ENCODE data around the gene MGARP.

MGARP gene

DNA sequence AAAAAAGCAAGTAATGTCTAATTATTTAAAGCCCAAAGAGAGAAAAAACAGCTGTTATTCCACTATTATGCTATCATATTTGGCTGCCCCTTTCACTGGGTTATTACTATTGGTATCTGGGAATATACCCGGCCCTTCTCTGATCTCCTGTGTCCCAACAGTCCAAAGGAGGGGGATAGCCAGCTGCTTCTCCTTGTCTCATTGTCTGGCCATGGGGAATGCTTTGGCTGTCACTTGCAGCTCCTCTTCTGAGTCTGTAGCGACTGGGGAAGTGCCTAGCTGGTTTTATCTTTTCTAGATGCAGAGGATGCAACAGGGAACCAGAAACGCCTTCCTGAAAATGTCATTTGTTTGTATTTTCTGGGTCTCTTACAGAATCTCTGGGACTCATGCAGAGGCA, 33.9 kb downstream of the MGARP start:
- no peaks in the 10 kb centered on the region for H3K9me2 ChIP-seq (replicated peaks; ENCODE audit: low read depth, low read length)
- H3K4me1 ChIP-seq (ENCODE audit: insufficient read depth, low read length, poor library complexity, severe bottlenecking): no peaks in the 10 kb centered on the region
- H4K20me1 ChIP-seq (ENCODE audit: insufficient read depth, low read length, poor library complexity, severe bottlenecking): no peaks in the 10 kb centered on the region
- H3K9ac ChIP-seq (ENCODE audit: low read depth, low read length, poor library complexity, severe bottlenecking): no peak overlapping the region
- no peaks in the 10 kb centered on the region for H3K9me3 ChIP-seq (ENCODE audit: insufficient read depth, low read depth, low read length)
- no peak overlapping the region; the same call in 1 of the 2 replicates for H2AFZ ChIP-seq (ENCODE audit: low read length)
- no peak overlapping the region for H3K4me2 ChIP-seq (ENCODE audit: low read depth, low read length, poor library complexity, severe bottlenecking)
- TF ChIP-seq EZH2phosphoT487 (IDR thresholded peaks at IDR 0.05; ENCODE audit: borderline replicate concordance) (no peak), CTCF (conservative IDR thresholded peaks at IDR 0.05; ENCODE audit: low read length) (no peak)
- no peak overlapping the region for H3K4me3 ChIP-seq (ENCODE audit: low read length, poor library complexity, severe bottlenecking)
- no peaks in the 10 kb centered on the region for H3K79me2 ChIP-seq (ENCODE audit: insufficient read depth, low read length)
- no peaks in the 10 kb centered on the region for H3K27me3 ChIP-seq (ENCODE audit: insufficient read depth, low read length, poor library complexity, severe bottlenecking)
- no peaks in the 10 kb centered on the region for H3F3A ChIP-seq (ENCODE audit: low read depth)
- no peaks in the 10 kb centered on the region for H3K36me3 ChIP-seq (ENCODE audit: insufficient read depth, low read length)

- TF ChIP-seq CTCF (conservative IDR thresholded peaks at IDR 0.05; ENCODE audit: low read length) (no peak), EZH2phosphoT487 (IDR thresholded peaks at IDR 0.05; ENCODE audit: borderline replicate concordance) (no peak)
- Histone ChIP-seq H3K36me3 (ENCODE audit: insufficient read depth, low read length) (no peaks in the 10 kb centered on the region), H3K9me2 (replicated peaks; ENCODE audit: low read depth, low read length) (no peaks in the 10 kb centered on the region), H3K9me3 (ENCODE audit: insufficient read depth, low read depth, low read length) (no peaks in the 10 kb centered on the region), H3K79me2 (ENCODE audit: insufficient read depth, low read length) (no peaks in the 10 kb centered on the region), H4K20me1 (ENCODE audit: insufficient read depth, low read length, poor library complexity, severe bottlenecking) (no peaks in the 10 kb centered on the region), H3K4me2 (ENCODE audit: low read depth, low read length, poor library complexity, severe bottlenecking) (no peak overlapping the region), H3K4me1 (ENCODE audit: insufficient read depth, low read length, poor library complexity, severe bottlenecking) (no peaks in the 10 kb centered on the region), H3K27me3 (ENCODE audit: insufficient read depth, low read length, poor library complexity, severe bottlenecking) (no peaks in the 10 kb centered on the region), H3K9ac (ENCODE audit: low read depth, low read length, poor library complexity, severe bottlenecking) (no peak overlapping the region), H3K4me3 (ENCODE audit: low read length, poor library complexity, severe bottlenecking) (no peak overlapping the region), H2AFZ (ENCODE audit: low read length) (no peak overlapping the region), H3F3A (ENCODE audit: low read depth) (no peaks in the 10 kb centered on the region)
Measured at GRCh38 chr4:139245590-139245989, 34.4 kb downstream of the MGARP start.

- Histone ChIP-seq H3K9ac (ENCODE audit: low read depth, low read length, poor library complexity, severe bottlenecking) (no peak overlapping the region), H3K4me2 (ENCODE audit: low read depth, low read length, poor library complexity, severe bottlenecking) (no peak overlapping the region), H4K20me1 (ENCODE audit: insufficient read depth, low read length, poor library complexity, severe bottlenecking) (no peaks in the 10 kb centered on the region), H3K9me2 (replicated peaks; ENCODE audit: low read depth, low read length) (no peaks in the 10 kb centered on the region), H3K79me2 (ENCODE audit: insufficient read depth, low read length) (no peaks in the 10 kb centered on the region), H3K9me3 (ENCODE audit: insufficient read depth, low read depth, low read length) (no peaks in the 10 kb centered on the region), H3K27me3 (ENCODE audit: insufficient read depth, low read length, poor library complexity, severe bottlenecking) (no peaks in the 10 kb centered on the region), H3K4me1 (ENCODE audit: insufficient read depth, low read length, poor library complexity, severe bottlenecking) (no peaks in the 10 kb centered on the region), H2AFZ (ENCODE audit: low read length) (no peak overlapping the region), H3F3A (ENCODE audit: low read depth) (no peaks in the 10 kb centered on the region), H3K36me3 (ENCODE audit: insufficient read depth, low read length) (no peaks in the 10 kb centered on the region), H3K4me3 (ENCODE audit: low read length, poor library complexity, severe bottlenecking) (no peak overlapping the region)
- TF ChIP-seq EZH2phosphoT487 (IDR thresholded peaks at IDR 0.05; ENCODE audit: borderline replicate concordance): no peak
- TF ChIP-seq CTCF (conservative IDR thresholded peaks at IDR 0.05; ENCODE audit: low read length): no peak
Measured at GRCh38 chr4:139243448-139244365, 36.3 kb downstream of the MGARP start.

Data from Loucy (cell line).